Neural cell (in vitro differentiated cells): Measurements from ENCODE around the gene KCNJ1. TPM values are rescaled to one million over a fixed set of nuclear protein-coding genes. Genes with fewer than 3 reads are reported as not detected.
A peak's percentile ranks its signal among the peaks of the same experiment; 100 is the strongest.

Source experiments
- H2AFZ ChIP-seq: fragments of 200-600, 300-800 bp; sonication (generic), shearing (Covaris generic); 2 replicates; pipeline ENCODE4 v1.6.0; 2014; ENCODE audit warnings: low read depth, mild to moderate bottlenecking, antibody characterized with exemption, low read length, moderate library complexity
- H3F3A ChIP-seq: fragments of 200-600 bp; shearing (Covaris generic); 2 replicates; pipeline ENCODE4 v1.6.1; 2016; ENCODE audit warnings: mild to moderate bottlenecking, moderate library complexity, mixed read lengths, antibody characterized with exemption, low read length; ENCODE audit not compliant: insufficient read depth, poor library complexity, severe bottlenecking
- H3K27ac ChIP-seq: fragments of 200-600, 300-800 bp; sonication (generic), shearing (Covaris generic); 2 replicates; pipeline ENCODE4 v1.5.1; 2014; ENCODE audit warnings: mild to moderate bottlenecking, low read length, moderate library complexity
- H3K27me3 ChIP-seq: fragments of 300-800, 200-600 bp; sonication (generic), shearing (Covaris generic); 2 replicates; pipeline ENCODE4 v1.6.0; 2014; ENCODE audit warnings: mild to moderate bottlenecking, low read depth, low read length, moderate library complexity; ENCODE audit not compliant: insufficient read depth
- H3K36me3 ChIP-seq: fragments of 300-800, 200-600 bp; sonication (generic), shearing (Covaris generic); 2 replicates; pipeline ENCODE4 v1.5.1; 2014; ENCODE audit warnings: mild to moderate bottlenecking, antibody characterized with exemption, low read length, moderate library complexity; ENCODE audit not compliant: insufficient read depth
- H3K4me2 ChIP-seq: fragments of 300-800, 200-600 bp; sonication (generic), shearing (Covaris generic); 2 replicates; pipeline ENCODE4 v1.6.0; 2014; ENCODE audit warnings: mild to moderate bottlenecking, low read length
- H3K4me3 ChIP-seq: fragments of 300-800, 200-600 bp; sonication (generic), shearing (Covaris generic); 2 replicates; pipeline ENCODE4 v1.5.1; 2014; ENCODE audit warnings: mild to moderate bottlenecking, low read length, moderate library complexity
- H3K79me2 ChIP-seq: fragments of 200-600 bp; shearing (Covaris generic); replicated peaks from 2 replicates; pipeline ENCODE4 v1.6.0; 2014; ENCODE audit warnings: mild to moderate bottlenecking, low read length, moderate library complexity; ENCODE audit not compliant: insufficient read depth
- H3K9ac ChIP-seq: fragments of 300-800, 200-600 bp; sonication (generic), shearing (Covaris generic); 2 replicates; pipeline ENCODE4 v1.6.1; 2016; ENCODE audit warnings: mild to moderate bottlenecking, low read length, mixed read lengths
- H3K9me2 ChIP-seq: fragments of 200-600 bp; shearing (Covaris generic); 2 replicates; pipeline ENCODE4 v1.6.1; 2016; ENCODE audit warnings: mild to moderate bottlenecking, low read length, mixed read lengths; ENCODE audit not compliant: insufficient read depth
- H3K9me3 ChIP-seq: fragments of 200-600, 300-800 bp; sonication (generic), shearing (Covaris generic); 2 replicates; pipeline ENCODE4 v1.6.1; 2016; ENCODE audit warnings: mild to moderate bottlenecking, mixed run types, low read length, moderate library complexity, mixed read lengths
- H4K20me1 ChIP-seq: fragments of 200-600 bp; shearing (Covaris generic); 2 replicates; pipeline ENCODE4 v1.6.1; 2016; ENCODE audit warnings: mild to moderate bottlenecking, mixed run types; ENCODE audit not compliant: insufficient read depth
- CTCF ChIP-seq: fragments of 450-650 bp; IDR thresholded peaks from 2 replicates; pipeline ENCODE4 v1.5.1; 2014; ENCODE audit warnings: antibody characterized with exemption, mild to moderate bottlenecking, moderate library complexity; ENCODE audit not compliant: poor library complexity, severe bottlenecking
- EP300 ChIP-seq: fragments of 450-650 bp; conservative IDR thresholded peaks from 2 replicates; pipeline ENCODE4 v1.6.1; 2014; ENCODE audit warnings: antibody characterized with exemption, mild to moderate bottlenecking, moderate library complexity; ENCODE audit not compliant: poor library complexity, severe bottlenecking
- EZH2 ChIP-seq: fragments of 200-600, 300-800 bp; shearing (Covaris generic), sonication (generic); IDR thresholded peaks from 2 replicates; pipeline ENCODE4 v1.6.1; 2014; ENCODE audit warnings: antibody characterized with exemption, low read length, borderline replicate concordance, mild to moderate bottlenecking; ENCODE audit not compliant: insufficient read depth, poor library complexity, severe bottlenecking
- MXI1 ChIP-seq: fragments of 450-650 bp; conservative IDR thresholded peaks from 2 replicates; pipeline ENCODE4 v1.6.1; 2014; ENCODE audit warnings: antibody characterized with exemption, mild to moderate bottlenecking; ENCODE audit not compliant: poor library complexity, severe bottlenecking
- POLR2AphosphoS5 ChIP-seq: IDR thresholded peaks from 2 replicates; pipeline ENCODE4 v1.6.1; 2012
- RAD21 ChIP-seq: fragments of 450-650 bp; conservative IDR thresholded peaks from 2 replicates; pipeline ENCODE4 v1.6.1; 2014; ENCODE audit warnings: antibody characterized with exemption, mild to moderate bottlenecking, moderate library complexity
- REST ChIP-seq: IDR thresholded peaks from 2 replicates; pipeline ENCODE4 v1.6.1; 2012; ENCODE audit warnings: borderline replicate concordance
- SMC3 ChIP-seq: fragments of 450-650 bp; conservative IDR thresholded peaks from 2 replicates; pipeline ENCODE4 v1.6.1; 2014; ENCODE audit warnings: antibody characterized with exemption, mild to moderate bottlenecking, moderate library complexity; ENCODE audit not compliant: poor library complexity
- TAF1 ChIP-seq: IDR thresholded peaks from 2 replicates; pipeline ENCODE4 v1.6.1; 2012; ENCODE audit warnings: low read depth
- polyA plus RNA-seq: library from polyadenylated mRNA; depleted of rRNA; stranded (reverse); fragments of >200 nt; gene quantifications from 2 replicates; pipeline ENCODE4 v1.2.3, GENCODE V29; 2014

KCNJ1 gene
- polyA plus RNA-seq, 1 donor from 2014 or later = 0.22 TPM

DNA sequence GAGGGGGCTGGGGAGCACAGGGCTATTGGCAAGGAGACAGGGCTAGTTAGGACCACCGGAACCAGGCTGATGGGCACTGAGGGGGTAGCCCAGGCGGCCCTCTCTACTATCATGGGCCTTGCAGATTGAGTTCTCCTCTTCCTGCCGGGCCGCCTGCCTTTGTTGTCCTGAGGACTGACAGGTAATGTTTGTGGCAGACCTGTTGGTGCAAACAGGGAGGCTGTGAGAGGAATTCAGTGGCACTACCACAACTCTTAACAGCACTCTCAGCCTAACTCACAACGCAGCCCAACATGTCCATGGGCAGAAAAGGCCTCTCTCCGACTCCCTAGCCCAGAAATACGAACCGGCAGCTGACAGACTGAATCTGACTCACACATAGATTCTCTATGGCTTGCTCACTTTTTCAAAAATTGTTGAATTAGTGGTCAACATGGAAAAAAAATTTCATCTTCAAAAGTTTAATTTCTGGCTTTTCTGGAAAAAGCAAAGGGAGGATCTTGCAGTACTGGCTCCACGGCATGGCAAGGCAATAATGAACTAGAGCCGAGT lies 35.5 kb upstream of the KCNJ1 start:
- H3F3A ChIP-seq = no peaks in the 10 kb centered on the region
- no peak overlapping the region for H2AFZ ChIP-seq
- H3K27ac ChIP-seq = no peak overlapping the region
- no peaks in the 10 kb centered on the region for H3K9me3 ChIP-seq
- no peaks in the 10 kb centered on the region for H3K9me2 ChIP-seq
- no peak overlapping the region for H3K4me2 ChIP-seq
- no peaks in the 10 kb centered on the region for H3K36me3 ChIP-seq
- no peaks in the 10 kb centered on the region for H4K20me1 ChIP-seq
- H3K4me3 ChIP-seq = peak overlapping the region; percentile 51
- TF ChIP-seq TAF1 = no peak
- TF ChIP-seq RAD21 = no peak
- TF ChIP-seq POLR2AphosphoS5 = no peak
- no peak for TF ChIP-seq EP300
- TF ChIP-seq REST = no peak
- TF ChIP-seq SMC3 = no peak
- no peak for TF ChIP-seq EZH2
- no peak for TF ChIP-seq CTCF
- no peak for TF ChIP-seq MXI1
- H3K27me3 ChIP-seq = peaks cover 81% of the 10 kb centered on the region
- peak overlapping the region; percentile 51 for H3K9ac ChIP-seq
- no peaks in the 10 kb centered on the region for H3K79me2 ChIP-seq

DNA sequence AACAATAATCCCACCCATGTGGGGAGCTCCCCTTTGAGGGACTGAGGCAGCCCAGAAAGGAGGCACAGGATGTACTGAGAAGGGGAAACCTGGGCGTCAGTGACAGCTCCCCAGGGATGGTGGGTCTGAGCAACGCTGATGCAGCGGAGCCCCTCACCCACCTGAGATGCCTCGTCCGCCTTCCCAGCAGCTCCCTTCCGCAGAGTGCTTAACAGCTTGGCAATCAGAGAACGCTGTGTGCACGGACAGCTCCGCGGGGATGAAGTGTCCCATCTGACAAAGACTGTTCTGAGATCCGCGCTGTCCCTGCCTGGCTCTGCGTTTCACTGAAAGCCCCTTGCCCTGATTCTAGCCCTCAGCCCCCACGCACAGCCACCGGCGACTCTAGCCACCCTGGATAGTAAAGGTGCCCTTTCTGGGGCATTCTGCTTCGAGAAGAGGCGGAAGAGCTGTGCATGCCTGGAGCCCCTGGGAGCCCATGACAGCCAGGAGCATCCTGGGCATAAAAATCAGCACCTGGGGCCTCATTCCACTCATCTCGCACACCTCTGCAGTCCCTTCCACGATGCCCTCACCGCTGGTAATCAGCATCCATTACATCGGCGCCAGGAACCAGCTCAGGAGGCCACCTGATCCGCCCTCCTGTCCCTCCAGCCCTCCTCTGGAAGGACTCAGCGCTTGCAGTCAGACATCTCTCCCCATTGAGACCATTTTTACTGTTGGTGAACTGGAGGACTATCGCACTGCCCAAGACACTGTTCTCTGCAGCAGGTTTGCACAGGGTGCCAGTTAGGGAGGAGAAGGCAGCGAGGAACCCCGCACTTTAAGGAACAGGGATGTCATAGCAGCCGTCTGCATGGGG lies 34.8 kb upstream of the KCNJ1 start:
- Histone ChIP-seq H3K4me3 (peak overlapping the region; percentile 51), H3F3A (no peaks in the 10 kb centered on the region), H3K4me2 (no peak overlapping the region), H3K9me2 (no peaks in the 10 kb centered on the region), H2AFZ (peak overlapping the region; percentile 10), H3K79me2 (no peaks in the 10 kb centered on the region), H3K9ac (peak overlapping the region; percentile 51), H3K27me3 (peaks cover 75% of the 10 kb centered on the region), H4K20me1 (no peaks in the 10 kb centered on the region), H3K27ac (peak overlapping the region; percentile 32), H3K36me3 (no peaks in the 10 kb centered on the region), H3K9me3 (no peaks in the 10 kb centered on the region)
- TF ChIP-seq EP300 (peak; percentile 18), MXI1 (no peak), TAF1 (peak; percentile 6), POLR2AphosphoS5 (peak; percentile 64), RAD21 (no peak)
